HG02870 (cell line): ENCODE measurements around the gene ZNF398.
A peak's percentile ranks its signal among the peaks of the same experiment; 100 is the strongest.
"Not testable (repeated sequence)": the region's sequence is repeated elsewhere in the genome, so short reads cannot be mapped to it uniquely, and the experiment has no call there.

Source experiments
- ATAC-seq: cut with Tn5 transposase; IDR thresholded peaks from one replicate; pipeline ENCODE4 v1.9.1; 2021; ENCODE audit warnings: mild to moderate bottlenecking, moderate library complexity; ENCODE audit not compliant: unreplicated experiment

Gene ZNF398

GRCh38 chr7:149147072-149147751, at the start of gene ZNF398:
Gene ZNF398 (plus strand): TSS chr7:149147453. CDS start chr7:149147743, 290 bp downstream.
- ATAC-seq, result peak; percentile 53

GRCh38 chr7:149099058-149099457, 48.2 kb upstream of the ZNF398 start:
- no peak for ATAC-seq

DNA sequence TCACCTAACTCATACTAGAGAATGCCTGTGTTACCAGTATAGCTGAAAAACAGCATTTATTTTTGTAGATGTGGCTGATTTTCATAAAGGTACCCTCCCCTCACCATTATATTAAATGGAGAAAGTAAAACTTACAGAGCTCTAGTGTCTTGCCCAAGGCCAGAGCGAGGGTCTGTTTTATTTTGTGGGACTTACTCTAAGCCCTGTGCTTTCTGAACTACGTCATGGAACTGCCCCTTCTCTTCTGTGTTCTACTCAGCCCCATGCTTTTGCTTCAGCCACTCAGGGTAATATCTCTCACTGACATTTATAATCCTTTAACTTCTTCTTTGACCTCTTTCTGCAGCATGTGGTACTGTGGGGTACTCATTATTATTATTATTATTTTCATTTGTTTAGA, 46.4 kb upstream of the ZNF398 start:
- no peak for ATAC-seq

- ATAC-seq, result no peak
These were observed 44.6 kb upstream of the ZNF398 start for GRCh38 chr7:149102666-149103065.

GRCh38 chr7:149103424-149103823, 43.8 kb upstream of the ZNF398 start:
- no peak for ATAC-seq

DNA sequence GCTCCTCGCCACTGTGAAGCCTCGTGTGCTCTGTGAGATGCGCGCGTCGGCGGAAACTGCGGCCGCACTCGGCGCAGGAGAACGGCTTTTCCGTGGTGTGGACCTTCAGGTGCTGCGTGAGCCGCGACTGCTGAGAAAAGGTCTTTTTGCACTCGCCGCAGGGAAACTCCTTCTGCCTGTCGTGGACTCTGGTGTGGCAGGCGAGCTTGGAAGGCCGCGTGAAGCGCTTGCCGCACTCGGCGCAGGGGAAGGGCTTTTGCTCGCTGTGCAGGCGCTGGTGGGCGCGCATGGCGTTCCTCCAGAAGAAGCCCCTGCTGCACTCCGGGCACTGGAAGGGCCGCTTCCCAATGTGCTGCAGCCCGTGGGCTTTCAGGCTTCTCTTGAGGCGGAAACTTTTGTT, 43.0 kb upstream of the ZNF398 start:
- no peak for ATAC-seq

DNA sequence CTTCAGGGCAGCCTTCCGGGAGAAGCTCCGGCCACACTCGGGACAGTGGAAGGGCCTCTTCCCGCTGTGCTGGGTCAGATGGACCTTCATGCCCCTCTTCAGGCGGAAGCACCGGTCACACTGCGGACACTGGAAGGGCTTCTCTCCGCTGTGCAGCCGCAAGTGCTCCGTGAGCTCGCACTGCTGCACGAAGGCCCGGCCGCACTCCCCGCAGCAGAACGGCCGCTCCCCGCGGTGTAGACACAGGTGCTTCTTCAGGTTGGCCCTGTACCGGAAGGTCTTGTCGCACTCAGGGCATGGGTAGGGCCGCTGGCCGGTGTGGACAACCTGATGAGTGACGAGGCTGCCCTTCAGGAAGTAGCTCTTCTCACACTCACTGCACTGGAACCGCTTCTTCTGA, 42.5 kb upstream of the ZNF398 start:
- ATAC-seq, result no peak

GRCh38 chr7:149109969-149110368, 37.3 kb upstream of the ZNF398 start:
- ATAC-seq, result no peak

DNA sequence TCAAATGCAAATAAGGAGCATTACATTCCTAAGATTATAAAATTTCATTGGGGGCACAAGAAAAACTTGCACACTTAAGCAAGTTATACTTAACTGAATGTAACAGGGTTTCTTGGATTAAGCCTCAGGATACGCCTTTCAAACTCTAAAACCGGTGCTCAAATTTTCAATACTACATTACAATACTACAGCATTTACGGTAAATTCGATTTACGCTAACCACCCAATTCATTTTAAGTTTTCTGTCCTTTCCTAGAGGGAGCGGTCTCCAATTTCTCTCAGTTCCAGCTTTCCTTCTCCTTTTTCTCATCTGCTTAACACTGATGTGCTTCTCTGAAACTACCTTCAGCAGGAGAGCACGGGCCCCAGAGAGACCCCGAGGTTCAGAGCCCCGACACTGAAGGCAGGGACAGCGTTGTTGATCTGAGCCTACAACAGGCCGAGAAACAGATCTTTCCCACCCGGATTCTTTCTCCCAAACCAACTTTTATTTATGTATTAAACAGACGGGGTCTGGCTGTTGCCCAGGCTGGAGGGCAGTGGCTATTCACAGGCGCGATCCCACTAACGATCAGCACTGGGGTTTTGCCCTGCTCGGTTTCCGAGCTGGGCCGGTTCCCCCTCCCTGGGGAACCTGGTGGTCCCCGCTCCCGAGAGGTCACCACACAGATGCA, 21.9 kb upstream of the ZNF398 start:
- ATAC-seq, result no peak

DNA sequence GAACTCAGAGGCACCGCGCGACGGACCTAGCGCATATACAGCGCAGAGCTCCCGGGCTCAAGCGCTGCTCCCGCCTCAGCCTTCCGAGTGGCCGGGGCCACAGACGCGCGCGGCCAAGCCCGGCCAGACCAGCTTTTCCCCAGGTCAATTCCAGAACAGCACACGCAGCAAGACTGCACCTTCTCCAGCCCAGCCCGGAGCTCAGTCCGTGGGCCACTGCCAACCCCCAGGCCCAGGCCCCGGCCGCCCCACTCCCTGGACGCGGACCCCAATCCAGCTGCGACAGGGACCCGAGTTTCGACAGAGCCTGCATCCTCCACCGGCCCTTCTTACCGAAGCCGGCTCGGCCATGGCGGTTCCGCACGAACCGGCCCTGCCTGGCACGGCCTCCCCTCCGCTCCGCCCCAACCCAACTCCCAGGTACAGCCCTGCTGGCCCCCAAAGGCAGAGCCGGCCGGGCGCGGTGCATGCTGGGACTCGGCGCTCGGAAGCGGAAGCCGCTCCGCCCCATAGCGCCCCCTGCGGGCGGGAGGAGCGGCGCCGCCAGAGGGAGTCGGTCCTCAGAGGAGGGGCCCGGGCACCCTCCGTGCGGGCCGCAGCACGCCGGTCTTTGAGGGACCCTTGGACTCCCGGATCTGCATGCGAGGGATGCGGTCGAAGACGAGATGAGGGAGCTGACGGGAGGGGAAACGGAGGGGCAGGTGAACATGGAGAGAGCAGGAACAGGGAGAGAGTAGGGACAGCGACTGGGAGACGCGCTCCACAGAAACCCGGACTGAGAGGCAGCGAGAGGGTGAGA, 21.2 kb upstream of the ZNF398 start, which contains the start of gene ZNF425:
ZNF425 (minus strand) TSS at position 462 of the 799 bp plus-strand sequence; CDS start at position 351, 111 bp downstream.
- ATAC-seq, result peak; percentile 82

- peak; percentile 31 for ATAC-seq
These were observed 20.5 kb upstream of the ZNF398 start for GRCh38 chr7:149126662-149127266.

DNA sequence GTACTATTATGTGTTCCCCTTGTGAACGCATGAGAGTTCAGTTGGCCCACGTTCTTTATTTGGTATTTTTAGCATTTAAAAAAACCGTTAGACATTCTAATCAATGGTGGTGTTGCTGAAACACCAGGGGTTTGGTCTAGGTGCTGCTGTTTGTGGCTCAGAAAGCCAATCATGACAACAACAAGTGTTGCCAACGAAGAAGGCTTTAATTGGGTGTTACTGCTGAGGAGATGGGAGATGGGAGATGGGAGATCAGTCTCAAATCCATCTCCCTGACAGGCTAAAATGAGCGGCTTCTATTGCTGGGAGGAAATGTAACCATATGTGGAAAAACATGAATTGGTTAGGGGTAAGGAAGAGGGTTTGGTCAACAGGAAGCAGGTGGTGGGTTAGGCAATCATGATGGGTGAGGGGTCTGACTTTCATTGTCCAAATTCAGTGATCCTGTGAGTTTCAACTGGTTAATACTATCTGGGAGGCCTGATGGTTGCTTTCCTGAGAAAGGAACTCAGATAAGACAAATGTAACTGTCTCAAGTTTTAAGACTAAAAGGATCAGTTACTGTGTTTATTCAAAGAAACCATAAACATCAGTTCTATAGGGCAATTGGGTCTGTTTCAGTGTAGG, 16.6 kb upstream of the ZNF398 start:
- ATAC-seq, result no peak

DNA sequence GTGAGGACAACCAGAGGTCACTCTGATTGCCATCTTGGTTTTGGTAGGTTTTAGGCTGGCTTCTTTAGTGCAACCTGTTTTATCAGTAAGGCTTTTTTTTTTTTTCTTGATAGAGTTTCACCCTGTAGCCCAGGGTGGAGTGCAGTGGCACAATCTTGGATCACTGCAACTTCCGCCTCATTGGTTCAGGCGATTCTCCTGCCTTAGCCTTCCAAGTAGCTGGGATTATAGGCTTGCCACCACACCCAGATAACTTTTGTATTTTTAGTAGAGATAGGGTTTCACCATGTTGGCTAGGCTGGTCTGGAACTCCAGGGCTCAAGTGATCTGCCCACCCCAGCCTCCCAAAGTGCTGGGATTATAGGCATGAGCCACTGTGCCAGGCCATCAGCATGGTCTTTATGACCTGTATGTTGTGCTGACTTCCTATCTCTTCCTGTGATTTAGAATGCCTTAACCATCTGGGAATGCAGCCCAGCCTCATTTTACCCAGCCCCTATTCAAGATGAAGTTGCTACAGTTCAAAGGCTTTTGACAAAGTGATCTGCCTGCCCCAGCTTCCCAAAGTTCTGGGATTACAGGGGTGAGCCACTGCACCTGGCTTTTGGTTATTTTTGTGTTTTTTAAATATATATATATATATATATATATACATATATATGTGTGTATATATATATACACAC, 14.1 kb upstream of the ZNF398 start:
- no peak for ATAC-seq

GRCh38 chr7:149136118-149136517, 11.1 kb upstream of the ZNF398 start:
- ATAC-seq, result no peak

GRCh38 chr7:149140831-149141230, 6.4 kb upstream of the ZNF398 start:
- no peak for ATAC-seq

DNA sequence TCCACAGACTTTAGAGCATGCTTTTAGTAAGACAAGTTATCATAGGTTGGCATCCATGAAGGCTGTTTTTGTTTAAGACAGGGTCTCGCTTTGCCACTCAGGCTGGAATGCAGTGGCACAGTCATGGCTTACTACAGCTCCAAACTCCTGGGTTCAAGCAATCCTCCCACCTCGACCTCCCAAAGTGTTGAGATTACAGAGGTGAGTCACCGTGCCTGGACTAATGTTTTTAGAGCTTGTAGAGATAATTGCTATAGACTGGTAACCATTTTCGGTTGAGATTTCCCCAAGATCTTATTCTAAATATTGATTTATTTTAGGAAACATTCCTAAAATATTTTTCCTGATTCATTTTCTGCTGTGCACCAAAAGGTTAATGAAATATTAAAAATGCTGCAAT, 5.4 kb upstream of the ZNF398 start:
- no peak for ATAC-seq

- ATAC-seq, result not testable (repeated sequence)
These were observed 2.8 kb upstream of the ZNF398 start for GRCh38 chr7:149144436-149144922.

- no peak for ATAC-seq
These were observed 2.0 kb upstream of the ZNF398 start for GRCh38 chr7:149145031-149145845.
